GM12873 (cell line): ENCODE measurements around the gene P2RX1.

Experiments used
- CTCF ChIP-seq: IDR thresholded peaks from 2 replicates; pipeline ENCODE4 v1.5.1; 2012; ENCODE audit warnings: low read depth, mild to moderate bottlenecking, moderate library complexity, low read length, control low read depth; ENCODE audit not compliant: insufficient read depth; ENCODE audit errors: missing control alignments

P2RX1 gene

GRCh38 chr17:3859940-3860339 is 56.3 kb downstream of the P2RX1 start:
- no peak for TF ChIP-seq CTCF

- TF ChIP-seq CTCF, result no peak
Measured at GRCh38 chr17:3857261-3858105, 58.8 kb downstream of the P2RX1 start.

- TF ChIP-seq CTCF, result no peak
Measured at GRCh38 chr17:3852561-3852960, 63.7 kb downstream of the P2RX1 start.

GRCh38 chr17:3851461-3852100 is 64.7 kb downstream of the P2RX1 start:
- no peak for TF ChIP-seq CTCF

GRCh38 chr17:3848229-3848835 is 67.9 kb downstream of the P2RX1 start:
- no peak for TF ChIP-seq CTCF

GRCh38 chr17:3847165-3847670 is 69.0 kb downstream of the P2RX1 start:
- TF ChIP-seq CTCF, result no peak
